Nephron (organoid): Measurements from ENCODE around the gene ACSL6.

Experiments used
- H3K27ac Mint-ChIP-seq, 3 experiments: 2 replicates each; pipeline ENCODE4 v1.8.0; 2020; ENCODE audit warnings: mixed read lengths in 3 of 3, mild to moderate bottlenecking in 2 of 3, moderate library complexity in 1 of 3
- H3K27me3 Mint-ChIP-seq: 2 replicates; pipeline ENCODE4 v1.8.0; 2021; ENCODE audit warnings: low read depth, mild to moderate bottlenecking, moderate library complexity, mixed read lengths
- H3K36me3 Mint-ChIP-seq: 2 replicates; pipeline ENCODE4 v1.8.0; 2020; ENCODE audit warnings: low read depth, mixed read lengths
- H3K4me1 Mint-ChIP-seq: 2 replicates; pipeline ENCODE4 v1.8.0; 2020; ENCODE audit warnings: mixed read lengths
- H3K4me3 Mint-ChIP-seq, 3 experiments: 2 replicates each; pipeline ENCODE4 v1.8.0; 2020; ENCODE audit warnings: mild to moderate bottlenecking in 3 of 3, mixed read lengths in 3 of 3, moderate library complexity in 2 of 3
- H3K9me3 Mint-ChIP-seq: 2 replicates; pipeline ENCODE4 v1.8.0; 2020; ENCODE audit warnings: mixed read lengths
- CTCF ChIP-seq, 3 experiments: fragments of 200-600 bp; sonication (generic); IDR thresholded peaks; one replicate each; pipeline ENCODE4 v1.5.0; 2021; ENCODE audit warnings: antibody characterized with exemption in 3 of 3; ENCODE audit not compliant: unreplicated experiment in 3 of 3

The ACSL6 gene

GRCh38 chr5:132001647-132002561, 9.6 kb downstream of the ACSL6 start:
- H3K4me1 Mint-ChIP-seq = no peaks in the 10 kb centered on the region
- peaks cover 28% of the 10 kb centered on the region for H3K27me3 Mint-ChIP-seq
- peak overlapping the region in 1 of 3 experiments; percentile 3 for H3K4me3 Mint-ChIP-seq
- TF ChIP-seq CTCF (IDR thresholded peaks at IDR 0.05; ENCODE audit: unreplicated experiment in 3 of 3) = no peak
- H3K27ac Mint-ChIP-seq = peak overlapping the region in 1 of 3 experiments; percentile 59
- H3K9me3 Mint-ChIP-seq = no peaks in the 10 kb centered on the region
- H3K36me3 Mint-ChIP-seq = no peaks in the 10 kb centered on the region

- no peaks in the 10 kb centered on the region for H3K9me3 Mint-ChIP-seq
- H3K4me1 Mint-ChIP-seq = no peaks in the 10 kb centered on the region
- no peak overlapping the region for H3K27ac Mint-ChIP-seq
- peaks cover 28% of the 10 kb centered on the region for H3K27me3 Mint-ChIP-seq
- no peak overlapping the region for H3K4me3 Mint-ChIP-seq
- no peaks in the 10 kb centered on the region for H3K36me3 Mint-ChIP-seq
- no peak for TF ChIP-seq CTCF (IDR thresholded peaks at IDR 0.05; ENCODE audit: unreplicated experiment in 3 of 3)
Measured at GRCh38 chr5:132000677-132001453, 10.6 kb downstream of the ACSL6 start.

GRCh38 chr5:132000241-132000490, 11.3 kb downstream of the ACSL6 start:
- Mint-ChIP-seq H3K27ac (no peak overlapping the region), H3K36me3 (no peaks in the 10 kb centered on the region), H3K9me3 (no peaks in the 10 kb centered on the region), H3K4me3 (no peak overlapping the region), H3K27me3 (peaks cover 28% of the 10 kb centered on the region), H3K4me1 (no peaks in the 10 kb centered on the region)
- TF ChIP-seq CTCF (IDR thresholded peaks at IDR 0.05; ENCODE audit: unreplicated experiment in 3 of 3) = no peak

- Mint-ChIP-seq H3K4me1 (no peaks in the 10 kb centered on the region), H3K36me3 (no peaks in the 10 kb centered on the region), H3K9me3 (no peaks in the 10 kb centered on the region), H3K27ac (no peak overlapping the region), H3K27me3 (peaks cover 28% of the 10 kb centered on the region), H3K4me3 (no peak overlapping the region)
- TF ChIP-seq CTCF (IDR thresholded peaks at IDR 0.05; ENCODE audit: unreplicated experiment in 3 of 3) = no peak
Measured at GRCh38 chr5:131999441-132000240, 11.8 kb downstream of the ACSL6 start.

- H3K9me3 Mint-ChIP-seq = no peaks in the 10 kb centered on the region
- H3K4me1 Mint-ChIP-seq = no peaks in the 10 kb centered on the region
- no peak overlapping the region for H3K27ac Mint-ChIP-seq
- peaks cover 28% of the 10 kb centered on the region for H3K27me3 Mint-ChIP-seq
- H3K36me3 Mint-ChIP-seq = no peaks in the 10 kb centered on the region
- H3K4me3 Mint-ChIP-seq = no peak overlapping the region
- no peak for TF ChIP-seq CTCF (IDR thresholded peaks at IDR 0.05; ENCODE audit: unreplicated experiment in 3 of 3)
Measured at GRCh38 chr5:131999041-131999440, 12.4 kb downstream of the ACSL6 start.
